GM12891 (cell line): ENCODE data around the gene FHIT.

Experiments used
- DNase-seq: peaks from one replicate; pipeline ENCODE4 v3.0.0; 2011; ENCODE audit warnings: low spot score; ENCODE audit not compliant: insufficient read length
- FAIRE-seq: peaks from 2 replicates; lab custom pipeline; 2011; peaks lifted over from hg19 to GRCh38; lab: Jason Lieb, UNC
- PAX5 ChIP-seq: IDR thresholded peaks from 2 replicates; pipeline ENCODE4 v1.6.1; 2011; ENCODE audit warnings: low read length, moderate library complexity, mild to moderate bottlenecking; ENCODE audit not compliant: insufficient read depth, severe bottlenecking
- POLR2A ChIP-seq: IDR thresholded peaks from 2 replicates; pipeline ENCODE4 v1.6.1; 2011; ENCODE audit warnings: low read depth, low read length, control low read depth
- POLR2AphosphoS5 ChIP-seq: IDR thresholded peaks from 2 replicates; pipeline ENCODE4 v1.6.1; 2011; ENCODE audit warnings: low read depth, low read length, control low read depth
- POU2F2 ChIP-seq: IDR thresholded peaks from 2 replicates; pipeline ENCODE4 v1.6.1; 2011; ENCODE audit warnings: low read depth, mild to moderate bottlenecking, control low read depth, low read length, moderate library complexity
- SPI1 ChIP-seq: IDR thresholded peaks from 2 replicates; pipeline ENCODE4 v1.6.1; 2011; ENCODE audit warnings: low read depth, low read length, control low read depth
- TAF1 ChIP-seq: IDR thresholded peaks from 2 replicates; pipeline ENCODE4 v1.6.1; 2011; ENCODE audit warnings: low read depth, low read length, control low read depth

Gene FHIT

DNA sequence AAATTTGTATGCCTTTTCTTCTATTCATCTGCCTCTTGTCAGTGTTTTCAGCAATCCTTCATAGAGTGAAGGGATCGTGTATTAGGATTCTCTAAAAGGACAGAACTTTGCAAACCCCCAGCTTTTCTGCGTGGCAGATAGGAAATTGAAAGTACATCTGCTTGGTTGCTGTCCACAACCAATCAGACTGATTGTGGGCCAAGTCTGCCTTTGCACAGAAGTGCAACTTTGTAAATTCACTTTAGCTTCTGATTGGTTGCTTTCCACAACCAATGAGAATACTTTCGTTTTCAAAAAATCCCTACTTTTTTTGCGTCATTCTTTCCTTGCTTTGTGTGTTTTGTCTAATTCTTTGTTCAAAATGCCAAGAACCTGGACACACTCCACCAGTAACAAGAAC is 847.4 kb downstream of the FHIT start:
- DNase-seq (no peak), FAIRE-seq (no peak)
- no peak for TF ChIP-seq PAX5
- TF ChIP-seq POLR2AphosphoS5, result no peak
- no peak for TF ChIP-seq TAF1
- no peak for TF ChIP-seq POU2F2
- no peak for TF ChIP-seq POLR2A
- TF ChIP-seq SPI1, result no peak

DNA sequence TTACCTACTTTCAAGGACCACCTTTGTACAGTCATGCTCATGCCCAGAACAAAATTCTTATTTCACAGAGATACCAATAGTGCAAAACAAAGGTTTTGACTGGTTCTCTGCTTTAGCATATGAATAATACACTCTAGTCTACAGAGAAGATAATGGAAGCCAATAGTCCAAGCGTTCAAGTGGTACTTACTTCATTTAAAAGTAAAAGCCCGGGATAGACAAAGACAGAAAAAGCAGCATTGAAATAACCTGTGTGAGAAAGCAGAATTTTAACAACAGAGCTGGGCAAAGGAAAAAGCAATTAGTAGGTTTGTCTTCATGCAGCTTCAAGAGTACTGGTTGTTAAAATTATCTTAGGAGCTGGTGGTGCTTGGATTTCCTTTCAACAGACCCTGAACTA is 848.3 kb downstream of the FHIT start:
- TF ChIP-seq POU2F2, result no peak
- no peak for TF ChIP-seq PAX5
- TF ChIP-seq TAF1, result no peak
- FAIRE-seq, result no peak
- no peak for DNase-seq

DNA sequence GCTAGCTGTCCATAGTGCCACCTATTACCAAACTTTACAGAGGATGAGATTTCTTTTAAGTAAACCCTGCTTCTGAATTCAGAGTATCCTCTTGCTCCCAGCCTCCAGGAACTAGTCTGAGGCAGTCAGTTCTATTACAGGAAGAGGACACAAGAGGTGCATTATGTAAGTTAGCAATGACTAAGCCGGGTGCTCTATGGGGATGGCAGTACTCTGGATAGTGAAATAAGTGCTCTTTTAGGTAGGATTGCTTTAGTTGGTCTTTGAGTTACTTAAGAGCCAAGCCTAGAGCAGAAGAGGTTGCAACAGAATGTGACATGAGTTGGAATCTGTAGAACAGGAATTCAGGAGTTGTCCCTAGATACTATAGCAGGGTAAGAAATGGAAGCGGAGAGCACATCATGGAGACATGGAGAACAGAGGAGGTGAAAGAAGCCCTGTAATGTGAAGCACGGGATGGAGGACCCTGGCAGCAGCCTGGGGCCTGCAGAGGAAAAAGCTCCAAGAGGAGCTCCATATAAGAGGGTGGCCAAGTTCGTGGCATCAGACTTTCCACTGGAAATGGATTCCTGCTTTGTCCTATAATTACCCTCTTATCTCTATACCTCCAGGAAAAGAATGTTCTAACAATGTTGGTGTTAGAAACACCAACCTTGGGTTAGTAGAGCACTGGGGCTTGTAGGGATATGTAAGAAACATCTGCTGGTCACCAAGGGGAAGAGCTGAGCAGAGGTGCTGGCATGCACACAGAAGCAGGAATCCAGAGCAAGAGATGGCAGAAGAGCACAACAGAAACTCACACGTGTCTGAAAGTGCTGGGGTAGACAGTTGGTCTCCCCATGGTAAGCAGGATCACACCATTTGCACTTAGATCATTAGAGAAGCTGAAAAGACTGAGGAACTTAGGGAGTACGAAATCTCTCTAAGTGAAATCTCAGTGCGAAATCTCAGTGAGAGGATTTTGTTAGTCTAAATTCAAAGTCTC is 851.1 kb downstream of the FHIT start:
- FAIRE-seq (no peak), DNase-seq (no peak)

DNA sequence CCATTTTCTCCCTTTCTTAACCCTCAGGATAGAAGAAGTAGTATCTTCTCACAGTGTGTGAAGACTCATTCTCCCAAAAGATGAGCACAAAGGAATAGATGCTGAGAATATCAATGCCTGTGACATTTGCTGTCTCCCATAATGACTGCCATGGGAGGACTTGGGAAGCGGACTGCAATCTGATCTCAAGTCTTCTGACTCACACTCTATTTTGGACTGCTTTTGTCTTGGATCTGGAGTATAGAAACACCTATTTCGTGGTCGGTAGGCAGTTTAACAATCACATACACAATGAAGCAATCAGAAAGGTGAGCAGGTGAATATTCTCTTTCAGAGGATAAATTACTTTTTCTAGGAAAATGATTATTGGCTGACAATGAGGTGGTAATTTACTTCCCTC is 852.0 kb downstream of the FHIT start:
- DNase-seq (no peak), FAIRE-seq (no peak)
- TF ChIP-seq POLR2AphosphoS5 (no peak), POLR2A (no peak), TAF1 (no peak), SPI1 (no peak), PAX5 (no peak), POU2F2 (no peak)

More for the DNA sequence above, 851.1 kb downstream of the FHIT start:
- TF ChIP-seq SPI1 (no peak), POU2F2 (no peak), PAX5 (no peak), POLR2AphosphoS5 (no peak), POLR2A (no peak), TAF1 (no peak)

DNA sequence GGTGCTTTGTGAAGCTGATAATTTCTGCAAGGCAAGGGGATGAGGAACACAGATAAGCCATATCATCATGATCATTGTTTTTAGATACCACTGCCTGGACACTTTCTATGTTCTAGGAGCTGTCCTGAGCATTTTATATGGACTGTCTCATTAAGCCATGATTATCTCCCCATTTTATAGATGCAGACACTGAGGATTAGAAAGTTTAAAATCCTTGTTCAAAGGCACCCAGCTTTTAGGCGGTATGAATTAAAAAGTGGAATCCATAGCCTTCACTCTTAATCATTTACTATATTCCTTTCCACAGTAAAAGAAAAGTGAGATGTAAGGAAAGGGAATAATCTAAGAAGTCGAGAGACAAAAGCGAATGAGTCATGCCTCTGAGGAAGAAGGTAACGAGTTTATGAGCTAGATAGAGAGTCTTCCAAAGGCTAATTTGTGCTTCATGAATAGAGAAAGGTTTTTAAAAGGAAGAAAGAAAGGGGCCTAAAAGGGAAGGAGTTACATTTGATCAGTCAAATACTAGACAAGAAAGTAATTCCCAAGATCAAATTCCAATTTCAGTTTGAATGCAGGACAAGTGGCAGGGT is 856.0 kb downstream of the FHIT start:
- no peak for TF ChIP-seq POLR2AphosphoS5
- TF ChIP-seq SPI1, result no peak
- no peak for TF ChIP-seq TAF1
- no peak for TF ChIP-seq POU2F2
- TF ChIP-seq POLR2A, result no peak
- no peak for TF ChIP-seq PAX5
- no peak for FAIRE-seq
- no peak for DNase-seq

DNA sequence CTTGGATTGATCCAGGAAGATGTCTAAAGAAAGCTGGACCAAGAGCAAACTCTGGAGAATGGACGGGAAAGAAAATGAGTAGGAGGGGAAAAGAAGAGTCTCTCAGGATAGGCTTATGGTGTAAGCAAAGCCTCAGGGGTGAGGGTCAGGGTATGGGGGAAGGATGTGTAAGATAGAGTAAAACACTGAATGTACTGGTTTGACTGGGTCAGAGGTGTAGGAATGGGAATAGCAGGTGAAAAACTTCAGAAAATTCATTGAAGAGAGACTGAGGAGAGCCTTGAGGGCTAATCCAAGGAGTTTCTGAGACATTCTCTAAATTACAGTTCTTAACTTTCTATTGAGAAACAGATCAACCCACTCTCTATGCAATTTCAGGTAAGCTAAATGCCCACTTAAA is 857.3 kb downstream of the FHIT start:
- no peak for TF ChIP-seq TAF1
- TF ChIP-seq POLR2AphosphoS5, result no peak
- TF ChIP-seq PAX5, result no peak
- TF ChIP-seq POLR2A, result no peak
- no peak for TF ChIP-seq SPI1
- TF ChIP-seq POU2F2, result no peak
- DNase-seq (no peak), FAIRE-seq (no peak)

DNA sequence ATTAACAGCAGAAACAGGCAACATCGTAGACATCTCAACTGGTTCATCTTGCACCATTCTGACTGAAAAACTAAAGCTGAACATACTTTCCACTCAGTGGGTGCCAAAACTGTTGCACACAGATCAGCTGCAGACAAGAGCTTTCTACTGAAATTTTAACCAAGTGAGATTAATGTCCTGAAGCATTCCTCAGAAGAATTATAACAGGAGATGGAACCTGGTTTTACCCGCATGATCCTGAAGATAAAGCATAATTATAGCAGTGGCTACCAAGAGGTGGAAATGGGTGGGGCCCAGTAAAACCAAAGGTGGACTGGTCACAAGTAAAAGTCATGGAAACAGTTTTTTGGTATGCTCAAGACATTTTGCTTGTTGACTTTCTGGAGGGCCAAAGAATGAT is 858.8 kb downstream of the FHIT start:
- no peak for TF ChIP-seq TAF1
- DNase-seq, result no peak
- FAIRE-seq, result no peak

DNA sequence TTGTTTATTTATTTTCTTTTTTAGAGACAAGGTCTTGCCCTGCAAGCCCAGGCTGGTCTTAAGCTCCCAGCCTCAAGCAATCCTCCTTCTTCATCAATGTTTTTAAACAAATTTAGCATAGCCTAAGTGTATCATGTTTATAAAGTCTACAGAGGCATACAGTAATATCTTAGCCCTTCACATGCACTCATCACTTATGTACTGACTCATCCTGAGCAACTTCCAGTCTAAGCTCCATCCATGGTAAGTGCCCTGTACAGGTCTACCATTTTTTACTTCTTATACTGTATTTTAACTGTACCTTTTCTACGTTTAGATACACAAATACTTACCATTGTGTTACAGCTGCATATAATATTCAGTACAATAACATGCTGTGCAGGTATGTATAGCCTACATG is 860.0 kb downstream of the FHIT start:
- DNase-seq (no peak), FAIRE-seq (no peak)
- TF ChIP-seq TAF1, result no peak
- TF ChIP-seq POLR2A, result no peak

DNA sequence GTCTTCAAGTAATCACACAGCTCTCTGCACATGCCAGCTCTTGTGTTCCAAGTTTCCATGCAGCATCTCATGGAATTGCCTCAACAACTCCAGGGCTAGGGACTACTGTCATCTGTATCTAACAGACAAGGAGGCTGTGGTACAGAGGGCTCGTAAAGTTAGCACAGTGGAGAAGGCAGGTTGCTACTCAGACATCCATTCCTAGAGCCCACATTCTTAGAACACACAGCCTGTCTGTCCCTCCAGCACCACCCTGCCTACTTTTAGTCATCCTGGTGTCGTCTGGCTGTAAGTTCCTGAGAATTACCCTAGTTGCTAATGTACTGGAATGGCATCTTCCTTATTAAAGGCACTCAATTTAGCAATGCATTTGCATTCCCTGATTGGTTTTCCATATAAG is 862.5 kb downstream of the FHIT start:
- FAIRE-seq (no peak), DNase-seq (no peak)

DNA sequence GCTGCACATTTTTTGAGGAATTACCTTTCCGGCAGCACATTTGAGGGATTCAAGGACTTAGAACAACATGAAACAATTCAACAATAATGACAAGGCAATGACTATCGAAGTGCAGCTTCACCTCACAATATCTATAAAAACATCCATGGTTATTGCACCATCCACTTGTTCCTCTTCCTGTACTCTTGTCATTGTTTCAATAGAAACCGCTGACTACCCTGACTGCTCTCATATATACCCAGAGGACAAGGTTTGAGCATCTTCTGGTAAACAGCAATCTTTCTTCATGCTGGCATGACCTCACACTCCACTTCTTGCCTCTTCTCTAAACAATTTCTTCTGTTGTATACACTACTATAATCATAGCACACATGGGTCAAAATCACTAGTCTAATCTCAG is 864.9 kb downstream of the FHIT start:
- TF ChIP-seq POU2F2 (no peak), TAF1 (no peak), POLR2A (no peak), SPI1 (no peak), PAX5 (no peak), POLR2AphosphoS5 (no peak)
- FAIRE-seq, result no peak
- no peak for DNase-seq

More for the DNA sequence above, 862.5 kb downstream of the FHIT start:
- no peak for TF ChIP-seq SPI1
- TF ChIP-seq PAX5, result no peak
- no peak for TF ChIP-seq POU2F2
- TF ChIP-seq TAF1, result no peak
- TF ChIP-seq POLR2AphosphoS5, result no peak
